ENCODE measurements around the gene ASGR2.
"Not testable (repeated sequence)": the region's sequence is repeated elsewhere in the genome, so short reads cannot be mapped to it uniquely, and the experiment has no call there.

Gene ASGR2

DNA sequence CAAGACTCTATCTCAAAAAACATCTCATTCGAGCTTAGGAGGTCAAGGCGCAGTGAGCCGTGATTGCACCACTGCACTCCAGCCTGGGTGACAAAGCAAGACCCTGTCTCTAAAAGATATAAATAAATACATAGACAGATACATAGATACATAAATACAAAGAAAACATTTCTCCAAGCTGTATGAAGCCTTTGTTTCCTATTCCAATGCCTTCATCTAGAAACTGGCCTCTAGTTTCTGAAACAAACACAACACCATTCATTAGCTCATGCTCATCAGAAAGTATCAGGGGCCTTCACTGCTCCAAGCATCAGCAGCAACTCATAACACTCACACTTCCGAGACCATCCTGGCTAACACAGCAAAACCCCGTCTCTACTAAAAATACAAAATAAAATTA lies 10.3 kb upstream of the ASGR2 start:
- no peak for DNase-seq
- ATAC-seq, result no peak

DNA sequence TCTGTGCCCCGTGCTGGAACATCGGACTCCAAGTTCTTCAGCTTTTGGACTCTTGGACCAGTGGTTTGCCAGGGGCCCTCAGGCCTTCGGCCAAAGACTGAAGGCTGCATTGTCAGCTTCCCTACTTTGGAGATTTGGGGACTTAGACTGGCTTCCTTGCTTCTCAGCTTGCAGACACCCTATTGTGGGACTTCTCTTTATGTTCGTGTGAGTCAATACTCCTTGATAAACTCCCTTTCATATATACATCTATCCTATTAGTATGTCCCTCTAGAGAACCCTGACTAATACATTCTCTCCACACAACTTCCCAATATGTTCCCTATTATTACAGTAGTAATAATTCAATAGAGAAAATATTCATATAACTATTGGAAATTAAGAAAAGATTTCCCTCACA lies 9.2 kb upstream of the ASGR2 start:
- DNase-seq (no peak), ATAC-seq (no peak)

- DNase-seq (no peak), ATAC-seq (no peak)
Measured at GRCh38 chr17:7122381-7122780, 7.8 kb upstream of the ASGR2 start.

DNA sequence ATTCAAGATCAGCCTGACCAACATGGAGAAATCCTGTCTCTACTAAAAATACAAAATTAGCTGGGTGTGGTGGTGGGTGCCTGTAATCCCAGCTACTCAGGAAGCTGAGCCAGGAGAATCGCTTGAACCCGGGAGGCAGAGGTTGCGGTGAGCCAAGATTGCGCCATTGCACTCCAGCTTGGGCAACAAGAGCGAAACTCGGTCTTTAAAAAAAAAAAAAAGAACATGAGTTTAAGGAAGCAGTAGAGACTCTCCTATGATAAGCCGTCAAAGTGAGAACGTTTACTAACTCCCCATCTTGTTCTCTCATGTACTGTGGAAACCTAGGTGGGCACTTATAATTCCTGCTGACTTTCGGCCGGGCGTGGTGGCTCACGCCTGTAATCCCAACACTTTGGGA lies 6.0 kb upstream of the ASGR2 start:
- ATAC-seq, result not testable (repeated sequence)

DNA sequence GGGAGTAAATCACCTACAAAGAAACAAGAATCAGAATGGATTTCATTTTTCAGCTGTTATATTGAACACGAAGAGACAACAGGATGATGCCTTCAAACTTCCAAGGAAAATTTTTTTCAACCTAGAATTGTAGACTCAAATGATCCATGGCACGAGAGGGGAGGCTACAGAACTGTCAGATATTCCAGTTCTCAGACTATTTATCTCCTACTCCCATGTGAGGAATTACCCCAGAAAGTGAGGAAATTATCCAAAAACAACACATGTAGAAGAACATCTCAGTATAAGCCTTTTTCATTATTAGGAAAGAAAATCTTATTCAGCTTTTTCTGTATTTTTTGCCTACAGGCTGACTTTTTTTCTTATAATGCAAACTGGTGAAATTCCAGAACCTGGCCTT lies 5.5 kb upstream of the ASGR2 start:
- no peak for ATAC-seq
- DNase-seq, result no peak

More for the DNA sequence above, 6.0 kb upstream of the ASGR2 start:
- not testable (repeated sequence) for DNase-seq

GRCh38 chr17:7119314-7119713 lies 4.7 kb upstream of the ASGR2 start:
- DNase-seq (no peak), ATAC-seq (no peak)

DNA sequence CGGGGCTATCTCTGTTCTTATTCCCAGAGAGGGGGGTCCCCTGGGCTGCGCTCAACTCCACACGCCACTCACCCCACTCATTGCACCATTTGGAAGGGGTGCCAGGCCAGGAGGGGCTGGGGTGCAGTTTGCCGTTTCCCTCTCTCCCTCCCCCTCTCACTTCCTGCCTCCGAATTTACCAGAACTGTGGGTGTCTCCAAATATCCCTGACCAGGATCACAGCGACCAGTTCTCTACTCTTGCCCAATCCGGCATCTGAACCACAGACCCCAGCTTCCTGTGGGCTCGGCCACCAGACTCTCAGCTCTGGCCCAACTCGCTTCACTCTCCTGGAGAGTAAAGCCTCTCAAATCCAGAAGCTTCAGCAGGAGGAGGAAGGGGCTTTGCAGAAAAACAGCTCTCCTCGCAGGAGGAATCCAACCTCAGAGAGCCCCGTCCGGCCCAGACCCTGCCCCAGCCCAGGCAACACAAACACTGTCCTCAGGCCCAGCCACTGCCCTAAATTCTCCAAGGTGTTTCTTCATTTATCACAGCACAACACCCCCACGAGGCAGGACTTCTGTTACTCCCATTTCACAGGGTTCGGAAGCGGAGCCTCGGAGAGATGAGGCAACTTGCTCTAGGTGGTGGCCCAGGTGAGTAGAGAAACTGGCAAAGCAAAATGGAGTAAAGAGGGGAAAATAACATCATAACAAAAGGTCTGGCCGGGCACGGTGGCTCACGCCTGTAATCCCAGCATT lies 423 bp upstream of the ASGR2 start:
- no peak for DNase-seq
- ATAC-seq, result no peak

DNA sequence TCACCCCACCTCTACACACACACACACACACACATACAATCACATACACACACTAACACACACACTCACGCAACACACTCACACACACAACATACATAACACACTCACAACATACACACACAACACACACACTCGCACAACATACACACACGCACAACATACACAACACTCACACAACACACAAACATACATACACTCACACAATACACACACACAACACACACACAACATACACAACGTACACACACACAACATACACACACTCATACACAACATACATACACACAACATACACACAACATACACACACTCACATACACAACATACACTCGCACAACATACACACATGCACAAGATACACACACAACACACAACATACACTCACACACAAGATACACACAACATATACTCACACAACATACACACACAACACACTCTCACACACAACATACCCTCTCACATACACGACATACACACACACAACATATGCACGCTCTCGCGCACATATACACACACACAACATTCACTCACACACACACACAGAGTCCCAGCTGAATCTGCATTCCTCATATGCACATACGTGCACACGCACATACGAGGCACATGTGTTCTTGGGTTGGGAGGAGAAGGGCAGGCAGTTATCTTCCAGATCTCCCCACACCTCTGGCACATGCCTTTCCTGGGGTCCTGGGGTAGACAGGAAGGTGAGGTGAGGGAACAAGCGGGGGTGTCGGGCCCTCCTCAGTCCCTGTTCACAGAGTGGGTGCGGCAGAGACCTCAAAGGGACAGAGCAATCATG lies 1.1 kb downstream of the ASGR2 start:
- DNase-seq, result no peak
- no peak for ATAC-seq

- DNase-seq (no peak), ATAC-seq (no peak)
Measured at GRCh38 chr17:7112510-7113108, 2.0 kb downstream of the ASGR2 start.

- ATAC-seq (no peak), DNase-seq (no peak)
Measured at GRCh38 chr17:7111784-7112509, 2.7 kb downstream of the ASGR2 start.

DNA sequence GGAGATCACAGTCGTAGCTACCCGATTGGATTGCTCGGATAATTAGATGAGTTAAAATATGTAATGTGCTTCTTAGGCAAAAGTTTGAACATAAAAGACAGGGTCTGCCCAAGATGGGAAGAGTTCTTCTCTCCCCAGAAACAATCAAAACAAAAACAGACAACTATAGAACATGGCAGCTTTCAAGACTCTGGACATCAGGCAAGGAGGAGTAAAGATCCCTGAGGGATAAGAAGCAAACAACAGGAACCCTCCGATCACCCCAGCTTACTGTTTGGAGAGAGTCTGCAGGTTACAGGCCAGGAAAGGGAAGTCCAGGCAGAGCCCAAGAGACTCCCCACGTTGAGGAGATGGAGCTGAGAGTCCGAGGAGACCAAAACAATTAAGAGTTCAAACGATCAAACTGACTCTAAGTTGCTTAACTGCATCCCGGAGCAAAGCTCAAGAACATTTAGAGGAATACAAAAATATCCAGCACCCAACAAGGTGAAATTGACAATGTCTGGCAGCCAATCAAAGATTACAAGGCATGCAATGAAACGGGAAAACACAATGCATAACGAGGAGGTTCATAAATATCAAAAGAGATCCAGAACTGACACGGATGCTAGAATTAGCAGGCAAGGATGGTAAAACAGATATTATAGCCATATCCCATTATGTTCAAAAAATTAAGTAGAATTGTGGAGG lies 3.9 kb downstream of the ASGR2 start:
- no peak for ATAC-seq
- no peak for DNase-seq

DNA sequence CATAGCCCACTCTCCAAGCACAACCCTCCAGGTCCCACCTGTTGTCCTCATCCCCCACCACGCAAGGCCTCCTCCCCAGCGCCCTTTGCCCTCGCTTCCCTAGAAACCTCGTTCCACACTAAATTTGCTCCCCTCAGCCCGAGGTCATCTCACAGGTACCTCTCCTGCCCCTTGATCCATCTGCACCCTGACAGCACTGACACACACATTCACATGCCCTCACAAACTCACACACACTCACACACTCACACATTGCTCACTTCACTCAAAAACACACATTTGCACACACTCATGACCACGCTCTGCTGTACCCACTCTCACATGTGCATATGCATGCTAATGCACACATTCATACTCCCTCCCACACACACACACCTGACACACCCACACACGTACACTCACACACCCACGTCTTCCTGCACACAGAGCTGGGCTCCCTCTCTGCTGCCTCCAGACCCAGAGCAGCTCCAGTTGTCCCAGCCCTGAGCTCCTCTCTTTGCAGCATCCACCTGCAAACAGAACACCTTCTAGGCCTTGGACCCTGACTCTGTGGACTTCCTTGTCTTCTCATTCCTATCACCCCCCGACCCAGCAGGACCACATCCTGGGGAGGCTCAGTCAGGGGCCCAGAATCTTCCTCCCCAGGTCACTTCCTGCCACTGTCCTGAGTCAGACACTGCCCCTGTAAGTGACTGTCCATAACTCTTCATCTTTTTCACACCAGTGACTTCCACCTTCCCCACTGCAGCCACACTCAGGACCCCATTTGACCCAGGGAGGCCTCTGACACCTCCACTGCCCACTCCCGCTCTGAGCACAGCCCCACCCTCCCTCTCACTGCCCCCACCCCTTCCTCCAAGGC lies 4.9 kb downstream of the ASGR2 start:
- no peak for DNase-seq
- no peak for ATAC-seq

GRCh38 chr17:7108981-7109380 lies 5.6 kb downstream of the ASGR2 start:
- ATAC-seq, result no peak
- no peak for DNase-seq

DNA sequence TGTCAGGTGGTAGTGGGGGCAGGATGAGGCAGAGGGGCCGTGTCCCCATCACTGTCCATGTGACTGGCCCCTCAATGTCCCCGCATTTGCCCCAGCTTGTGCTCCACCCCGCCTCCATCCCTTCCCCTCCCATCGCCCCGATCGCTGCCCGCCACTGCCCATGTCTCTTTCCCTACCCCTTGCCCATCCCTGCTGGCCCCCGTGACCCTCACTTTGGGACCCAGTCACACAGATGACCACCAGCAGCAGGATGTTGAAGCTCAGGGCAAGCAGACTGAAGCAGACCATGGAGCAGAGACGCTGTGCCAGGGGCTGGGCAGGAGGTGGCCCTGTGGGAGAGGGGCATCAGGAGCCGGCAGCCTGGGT lies 6.1 kb downstream of the ASGR2 start:
- ATAC-seq, result no peak
- no peak for DNase-seq

GRCh38 chr17:7107795-7108559 lies 6.6 kb downstream of the ASGR2 start:
- ATAC-seq (no peak), DNase-seq (no peak)

DNA sequence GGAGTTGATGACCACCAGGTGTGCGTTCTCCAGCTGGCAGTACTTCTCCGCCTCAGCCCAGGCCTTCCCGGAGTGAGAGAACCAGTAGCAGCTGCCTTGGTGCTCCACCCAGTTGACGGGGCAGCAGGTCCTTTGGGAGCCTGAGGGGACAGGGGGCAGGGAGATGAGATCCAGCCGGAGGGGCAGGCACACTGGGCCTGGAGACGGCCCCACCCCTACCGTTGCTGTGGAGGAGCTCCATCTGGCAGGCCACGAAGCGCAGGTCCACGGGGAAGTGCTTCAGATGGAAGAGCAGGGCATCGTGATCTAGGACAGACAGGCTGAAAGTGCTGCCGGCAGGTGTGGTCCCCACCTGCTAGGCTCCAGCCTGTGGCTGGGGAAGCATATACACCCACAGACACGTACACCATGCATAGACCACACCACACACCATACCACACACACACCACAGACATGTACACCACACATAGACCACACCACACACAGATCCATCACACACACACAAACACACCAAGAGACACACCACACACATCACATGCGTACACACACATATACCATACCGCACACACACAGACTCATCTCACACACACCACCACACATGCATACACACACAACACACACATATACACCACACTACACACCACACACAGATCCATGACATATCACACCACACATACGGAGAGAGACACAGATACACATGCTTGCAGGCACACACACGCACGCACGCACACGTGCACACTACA lies 7.4 kb downstream of the ASGR2 start:
- DNase-seq, result no peak
- ATAC-seq, result no peak

- DNase-seq (no peak), ATAC-seq (no peak)
Measured at GRCh38 chr17:7102421-7102820, 12.2 kb downstream of the ASGR2 start.

GRCh38 chr17:7101531-7101930 lies 13.1 kb downstream of the ASGR2 start:
- ATAC-seq, result no peak
- no peak for DNase-seq

- not testable (repeated sequence) for ATAC-seq, DNase-seq
Measured at GRCh38 chr17:7100641-7101379, 13.8 kb downstream of the ASGR2 start.

Data from stimulated activated naive CD8-positive, alpha-beta T cell treated with anti-CD3 and anti-CD28 coated beads, Interleukin-15, Interleukin-2, amounts not matched to agents 100 U/mL and 50 U/mL, for 24 hours (primary cell).